K562 (cell line): ENCODE results near the gene ASB15. TPM values are rescaled to one million over a fixed set of nuclear protein-coding genes. Genes with fewer than 3 reads are reported as not detected.
A peak's percentile ranks its signal among the peaks of the same experiment; 100 is the strongest.

ENCODE experiments used
- CREB3 ChIP-seq: fragments of 450-650 bp; conservative IDR thresholded peaks from 2 replicates; pipeline ENCODE4 v1.6.1; 2016; ENCODE audit warnings: missing genetic modification characterization, low read depth, mild to moderate bottlenecking, missing compliant biosample characterization, moderate library complexity
- EP300 ChIP-seq: IDR thresholded peaks from 2 replicates; pipeline ENCODE4 v1.6.1; 2012; ENCODE audit warnings: low read length, improper control_type of control experiment
- L3MBTL2 ChIP-seq: fragments of 450-650 bp; IDR thresholded peaks from 2 replicates; pipeline ENCODE4 v1.6.1; 2016; ENCODE audit warnings: mild to moderate bottlenecking, moderate library complexity
- MAFK ChIP-seq: IDR thresholded peaks from 2 replicates; pipeline ENCODE4 v1.6.1; 2011; ENCODE audit warnings: low read length, improper control_type of control experiment
- PCBP2 ChIP-seq: fragments of 200-400 bp; formaldehyde crosslinking; IDR thresholded peaks from 2 replicates; pipeline ENCODE4 v1.6.1; 2018; ENCODE audit warnings: low read length, low read depth, mild to moderate bottlenecking, moderate library complexity; ENCODE audit not compliant: poor library complexity, severe bottlenecking
- SAFB ChIP-seq: fragments of 200-400 bp; formaldehyde crosslinking; IDR thresholded peaks from 2 replicates; pipeline ENCODE4 v1.6.1; 2017; ENCODE audit warnings: low read depth, low read length, borderline replicate concordance
- ZBTB33 ChIP-seq: sonication (generic); formaldehyde crosslinking; IDR thresholded peaks from 2 replicates; pipeline ENCODE4 v1.8.1; 2023; ENCODE audit warnings: mild to moderate bottlenecking, missing genetic modification reagents
- ZNF217 ChIP-seq: sonication (generic); formaldehyde crosslinking; IDR thresholded peaks from 2 replicates; pipeline ENCODE4 v1.8.0; 2022; ENCODE audit warnings: mild to moderate bottlenecking, missing genetic modification reagents
- ZNF695 ChIP-seq: fragments of 450-650 bp; formaldehyde crosslinking; IDR thresholded peaks from 2 replicates; pipeline ENCODE4 v1.4.0; 2020; ENCODE audit warnings: mild to moderate bottlenecking, moderate library complexity
- polyA plus RNA-seq, 8 experiments: library from polyadenylated mRNA; depleted of rRNA in 4 of 8; stranded (reverse) in 5 of 8; unstranded in 3 of 8; fragments of >200 nt; fragmentation: Nextera tagmentation in 2 of 8; fragmentation: Illumina TruSeq in 1 of 8; extraction: Ambion mirVana in 2 of 8; extraction: Trizol in 1 of 8; gene quantifications; 2 replicates each; pipeline versions ENCODE4 v1.2.1 to v1.2.3, GENCODE V29; 2011 to 2014; ENCODE audit warnings: inconsistent platforms in 1 of 8, missing spikeins in 1 of 8
- total RNA-seq, 7 experiments: library from RNA; depleted of rRNA in 6 of 7; stranded (reverse); fragments of >200 nt in 6 of 7; fragmentation: Illumina TruSeq in 2 of 7; extraction: Trizol in 2 of 7; gene quantifications; 2 replicates each; pipeline versions ENCODE4 v1.2.1 to v1.2.3, GENCODE V29; 2011 to 2021; ENCODE audit warnings: low replicate concordance in 1 of 7
- TF ChIP-seq, protein P1 (sequence below): sonication (generic); formaldehyde crosslinking; IDR thresholded peaks from 2 replicates; pipeline ENCODE4 v1.8.0; 2022; ENCODE audit warnings: mild to moderate bottlenecking, missing genetic modification reagents
- TF ChIP-seq, protein P2 (sequence below): fragments of 450-650 bp; IDR thresholded peaks from 2 replicates; pipeline ENCODE4 v1.6.1; 2018; ENCODE audit not compliant: partially characterized antibody
- TF ChIP-seq, protein P3 (sequence below): fragments of 250-450 bp; sonication (Bioruptor Pico); IDR thresholded peaks from 2 replicates; pipeline ENCODE4 v1.4.0; 2020
- TF ChIP-seq, protein P4 (sequence below): fragments of 250-450 bp; sonication (Bioruptor Pico); IDR thresholded peaks from 2 replicates; pipeline ENCODE4 v1.5.0; 2020; ENCODE audit warnings: mild to moderate bottlenecking, borderline replicate concordance

Gene ASB15
- total and polyA plus RNA-seq, 9 of the 15 experiments (the other 6 are each of a cell fraction or from before 2014, with no cell fraction given): 0.03 to 0.14 (median 0.04) TPM; not detected in 3

GRCh38 chr7:123608991-123609882 is 7.6 kb downstream of the ASB15 start (continued):
- TF ChIP-seq MAFK (no peak), L3MBTL2 (peak; percentile 84), CREB3 (tag) (no peak), ZNF217 (no peak), ZNF695 (CRISPR knock-in tag) (no peak), SAFB (no peak), EP300 (peak; percentile 93), PCBP2 (no peak), ZBTB33 (CRISPR knock-in tag) (no peak)
- TF ChIP-seq, protein P1, sequence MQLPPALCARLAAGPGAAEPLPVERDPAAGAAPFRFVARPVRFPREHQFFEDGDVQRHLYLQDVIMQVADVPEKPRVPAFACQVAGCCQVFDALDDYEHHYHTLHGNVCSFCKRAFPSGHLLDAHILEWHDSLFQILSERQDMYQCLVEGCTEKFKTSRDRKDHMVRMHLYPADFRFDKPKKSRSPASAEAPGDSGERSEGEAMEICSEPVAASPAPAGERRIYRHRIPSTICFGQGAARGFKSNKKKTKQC: no peak
- TF ChIP-seq, protein P2, sequence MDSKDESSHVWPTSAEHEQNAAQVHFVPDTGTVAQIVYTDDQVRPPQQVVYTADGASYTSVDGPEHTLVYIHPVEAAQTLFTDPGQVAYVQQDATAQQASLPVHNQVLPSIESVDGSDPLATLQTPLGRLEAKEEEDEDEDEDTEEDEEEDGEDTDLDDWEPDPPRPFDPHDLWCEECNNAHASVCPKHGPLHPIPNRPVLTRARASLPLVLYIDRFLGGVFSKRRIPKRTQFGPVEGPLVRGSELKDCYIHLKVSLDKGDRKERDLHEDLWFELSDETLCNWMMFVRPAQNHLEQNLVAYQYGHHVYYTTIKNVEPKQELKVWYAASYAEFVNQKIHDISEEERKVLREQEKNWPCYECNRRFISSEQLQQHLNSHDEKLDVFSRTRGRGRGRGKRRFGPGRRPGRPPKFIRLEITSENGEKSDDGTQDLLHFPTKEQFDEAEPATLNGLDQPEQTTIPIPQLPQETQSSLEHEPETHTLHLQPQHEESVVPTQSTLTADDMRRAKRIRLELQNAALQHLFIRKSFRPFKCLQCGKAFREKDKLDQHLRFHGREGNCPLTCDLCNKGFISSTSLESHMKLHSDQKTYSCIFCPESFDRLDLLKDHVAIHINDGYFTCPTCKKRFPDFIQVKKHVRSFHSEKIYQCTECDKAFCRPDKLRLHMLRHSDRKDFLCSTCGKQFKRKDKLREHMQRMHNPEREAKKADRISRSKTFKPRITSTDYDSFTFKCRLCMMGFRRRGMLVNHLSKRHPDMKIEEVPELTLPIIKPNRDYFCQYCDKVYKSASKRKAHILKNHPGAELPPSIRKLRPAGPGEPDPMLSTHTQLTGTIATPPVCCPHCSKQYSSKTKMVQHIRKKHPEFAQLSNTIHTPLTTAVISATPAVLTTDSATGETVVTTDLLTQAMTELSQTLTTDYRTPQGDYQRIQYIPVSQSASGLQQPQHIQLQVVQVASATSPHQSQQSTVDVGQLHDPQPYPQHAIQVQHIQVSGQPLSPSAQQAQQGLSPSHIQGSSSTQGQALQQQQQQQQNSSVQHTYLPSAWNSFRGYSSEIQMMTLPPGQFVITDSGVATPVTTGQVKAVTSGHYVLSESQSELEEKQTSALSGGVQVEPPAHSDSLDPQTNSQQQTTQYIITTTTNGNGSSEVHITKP: no peak
- TF ChIP-seq, protein P3, sequence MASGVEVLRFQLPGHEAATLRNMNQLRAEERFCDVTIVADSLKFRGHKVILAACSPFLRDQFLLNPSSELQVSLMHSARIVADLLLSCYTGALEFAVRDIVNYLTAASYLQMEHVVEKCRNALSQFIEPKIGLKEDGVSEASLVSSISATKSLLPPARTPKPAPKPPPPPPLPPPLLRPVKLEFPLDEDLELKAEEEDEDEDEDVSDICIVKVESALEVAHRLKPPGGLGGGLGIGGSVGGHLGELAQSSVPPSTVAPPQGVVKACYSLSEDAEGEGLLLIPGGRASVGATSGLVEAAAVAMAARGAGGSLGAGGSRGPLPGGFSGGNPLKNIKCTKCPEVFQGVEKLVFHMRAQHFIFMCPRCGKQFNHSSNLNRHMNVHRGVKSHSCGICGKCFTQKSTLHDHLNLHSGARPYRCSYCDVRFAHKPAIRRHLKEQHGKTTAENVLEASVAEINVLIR (CRISPR knock-in tag): no peak
- TF ChIP-seq, protein P4, sequence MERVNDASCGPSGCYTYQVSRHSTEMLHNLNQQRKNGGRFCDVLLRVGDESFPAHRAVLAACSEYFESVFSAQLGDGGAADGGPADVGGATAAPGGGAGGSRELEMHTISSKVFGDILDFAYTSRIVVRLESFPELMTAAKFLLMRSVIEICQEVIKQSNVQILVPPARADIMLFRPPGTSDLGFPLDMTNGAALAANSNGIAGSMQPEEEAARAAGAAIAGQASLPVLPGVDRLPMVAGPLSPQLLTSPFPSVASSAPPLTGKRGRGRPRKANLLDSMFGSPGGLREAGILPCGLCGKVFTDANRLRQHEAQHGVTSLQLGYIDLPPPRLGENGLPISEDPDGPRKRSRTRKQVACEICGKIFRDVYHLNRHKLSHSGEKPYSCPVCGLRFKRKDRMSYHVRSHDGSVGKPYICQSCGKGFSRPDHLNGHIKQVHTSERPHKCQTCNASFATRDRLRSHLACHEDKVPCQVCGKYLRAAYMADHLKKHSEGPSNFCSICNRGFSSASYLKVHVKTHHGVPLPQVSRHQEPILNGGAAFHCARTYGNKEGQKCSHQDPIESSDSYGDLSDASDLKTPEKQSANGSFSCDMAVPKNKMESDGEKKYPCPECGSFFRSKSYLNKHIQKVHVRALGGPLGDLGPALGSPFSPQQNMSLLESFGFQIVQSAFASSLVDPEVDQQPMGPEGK (CRISPR knock-in tag): 0 out of 2 replicates have a peak, but pooled peaks have one; percentile 40
